Natural killer cell treated with Interleukin-12 subunit alpha and Interleukin-12 subunit beta and Interleukin-15 and Interleukin-18, amount 100 ng/mL, for 72 hours (primary cell): ENCODE measurements around the gene RAB3IL1. TPM values are rescaled to one million over a fixed set of nuclear protein-coding genes. Genes with fewer than 3 reads are reported as not detected.
"Not testable (repeated sequence)": the region's sequence is repeated elsewhere in the genome, so short reads cannot be mapped to it uniquely, and the experiment has no call there.

ENCODE experiments used
- ATAC-seq, 2 donors: fragments of 150-1000 bp; cut with Tn5 transposase in 1 of 2; sonication (Bioruptor Pico), chemical (Tn5 transposase) in 1 of 2; 2 replicates each; pipeline ENCODE4 v1.10.0; 2021
- DNase-seq: peaks from one replicate; pipeline ENCODE4 v3.0.0; 2022; ENCODE audit warnings: low spot score
- H3K27ac Mint-ChIP-seq, 2 donors: 1 replicate in 1 of 2; 2 replicates in 1 of 2; pipeline ENCODE4 v1.8.0; 2022; ENCODE audit warnings: mixed read lengths in 2 of 2, mild to moderate bottlenecking in 1 of 2, moderate library complexity in 1 of 2
- H3K27me3 Mint-ChIP-seq, 2 donors: 1 replicate in 1 of 2; 2 replicates in 1 of 2; pipeline ENCODE4 v1.8.0; 2022; ENCODE audit warnings: mixed read lengths in 2 of 2
- H3K36me3 Mint-ChIP-seq: one replicate; pipeline ENCODE4 v1.8.0; 2022; ENCODE audit warnings: mixed read lengths
- H3K4me1 Mint-ChIP-seq, 2 donors: 1 replicate in 1 of 2; 2 replicates in 1 of 2; pipeline ENCODE4 v1.8.0; 2022; ENCODE audit warnings: low read depth in 2 of 2, mixed read lengths in 2 of 2, mild to moderate bottlenecking in 1 of 2
- H3K4me3 Mint-ChIP-seq: one replicate; pipeline ENCODE4 v1.8.0; 2022; ENCODE audit warnings: mixed read lengths
- H3K9me3 Mint-ChIP-seq: 2 replicates; pipeline ENCODE4 v1.8.0; 2022; ENCODE audit warnings: mixed read lengths
- total RNA-seq, 2 donors: library from RNA; stranded (reverse); gene quantifications; one replicate each; pipeline ENCODE4 v1.2.3, GENCODE V29; 2022

RAB3IL1 gene
- total RNA-seq: not detected

GRCh38 chr11:61917334-61918109, at the start of gene RAB3IL1:
TSS of gene RAB3IL1 (minus strand) at chr11:61917566. CDS start at chr11:61917367, 199 bp downstream.
- peaks cover 0 to 10% of the 10 kb centered on the region in 2 donors for H3K4me1 Mint-ChIP-seq
- peaks cover 29 to 56% of the 10 kb centered on the region in 2 donors for H3K27me3 Mint-ChIP-seq
- no peaks in the 10 kb centered on the region for H3K9me3 Mint-ChIP-seq
- peak; percentile 26 to 50 for ATAC-seq
- no peak for DNase-seq
- peak within 1 kb of the TSS; percentile 65 for H3K4me3 Mint-ChIP-seq
- no peaks in the 10 kb centered on the region for H3K36me3 Mint-ChIP-seq
- H3K27ac Mint-ChIP-seq: peak within 1 kb of the TSS in 1 of 2 donors; percentile 69

DNA sequence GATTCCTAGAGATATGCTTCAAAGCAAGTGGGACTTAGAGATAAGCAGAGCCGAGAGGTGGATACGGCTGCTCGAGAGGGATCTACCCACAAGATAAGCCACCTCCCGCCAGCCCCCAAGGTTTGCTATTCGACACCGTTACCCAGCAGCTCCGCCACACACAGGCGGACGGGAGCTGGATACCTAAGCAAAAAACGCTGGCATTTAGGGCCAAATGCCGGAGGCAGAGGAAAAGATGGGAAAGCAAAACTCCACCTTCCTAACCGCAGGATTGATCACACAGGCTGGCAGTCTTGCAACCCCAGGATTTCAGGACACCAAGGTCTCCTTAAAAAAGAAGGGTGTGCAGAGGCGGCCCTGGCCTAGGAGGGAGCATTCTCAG, 49.4 kb upstream of the RAB3IL1 start:
- Mint-ChIP-seq H3K27ac (peak overlapping the region; percentile 89 to 95), H3K4me3 (peak overlapping the region; percentile 89), H3K4me1 (peaks cover 58 to 66% of the 10 kb centered on the region in 2 donors), H3K27me3 (no peaks in the 10 kb centered on the region), H3K36me3 (peaks cover 33% of the 10 kb centered on the region), H3K9me3 (no peaks in the 10 kb centered on the region)
- ATAC-seq (no peak), DNase-seq (no peak)

DNA sequence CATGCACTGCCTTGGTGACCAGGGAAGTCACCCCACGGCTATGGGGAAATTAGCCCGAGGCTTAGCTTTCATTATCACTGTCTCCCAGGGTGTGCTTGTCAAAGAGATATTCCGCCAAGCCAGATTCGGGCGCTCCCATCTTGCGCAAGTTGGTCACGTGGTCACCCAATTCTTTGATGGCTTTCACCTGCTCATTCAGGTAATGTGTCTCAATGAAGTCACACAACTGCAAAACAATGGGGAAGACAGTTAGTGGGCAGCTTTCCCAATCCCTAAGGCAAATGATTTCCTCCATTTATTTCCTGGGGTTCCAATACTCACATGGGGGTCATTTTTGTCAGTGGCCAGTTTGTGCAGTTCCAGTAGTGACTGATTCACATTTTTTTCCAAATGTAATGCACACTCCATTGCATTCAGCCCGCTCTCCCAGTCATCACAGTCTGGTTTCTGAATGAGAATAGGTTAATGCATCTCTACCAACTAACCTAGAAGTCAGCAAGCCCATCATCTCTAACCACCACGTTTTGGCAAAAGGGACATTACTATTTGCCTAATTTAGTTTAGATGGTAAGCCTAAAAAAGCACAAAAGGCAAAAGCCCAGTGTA, 47.4 kb upstream of the RAB3IL1 start:
- H3K27me3 Mint-ChIP-seq, ATAC-seq, H3K9me3 Mint-ChIP-seq: not testable (repeated sequence)
- Mint-ChIP-seq H3K27ac (peak overlapping the region; percentile 89 to 95), H3K4me3 (peak overlapping the region; percentile 89), H3K36me3 (peaks cover 33% of the 10 kb centered on the region), H3K4me1 (peaks cover 47 to 50% of the 10 kb centered on the region in 2 donors)
- DNase-seq: peak; percentile 71

DNA sequence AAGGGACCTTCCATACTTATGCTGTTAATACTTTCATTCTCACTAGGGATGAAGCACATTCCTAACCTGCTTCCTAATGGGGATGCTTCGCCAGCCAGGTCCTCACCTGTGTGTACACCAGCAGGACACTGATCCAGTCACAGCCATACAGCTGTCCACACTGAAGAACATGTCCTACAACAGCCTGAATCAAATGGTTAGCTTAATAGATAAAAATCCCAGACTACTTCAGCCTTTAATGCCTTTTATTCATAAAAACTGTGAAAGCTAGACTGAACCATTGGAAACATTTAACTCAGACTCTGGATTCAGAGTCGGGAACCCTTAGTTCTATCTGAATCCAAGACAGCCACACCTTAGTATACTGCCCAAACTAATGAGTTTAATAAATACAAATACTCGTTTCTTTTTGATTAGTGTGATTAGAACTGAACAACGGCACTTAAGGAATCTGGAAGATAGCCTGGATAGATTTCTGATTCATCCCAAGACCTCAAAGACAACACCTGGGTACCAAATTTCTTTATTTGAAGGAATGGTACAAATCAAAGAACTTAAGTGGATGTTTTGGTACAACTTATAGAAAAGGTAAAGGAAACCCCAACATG, 46.8 kb upstream of the RAB3IL1 start:
- peaks cover 33% of the 10 kb centered on the region for H3K36me3 Mint-ChIP-seq
- peak overlapping the region; percentile 89 for H3K4me3 Mint-ChIP-seq
- H3K27ac Mint-ChIP-seq: peak overlapping the region; percentile 89 to 95
- no peaks in the 10 kb centered on the region for H3K27me3 Mint-ChIP-seq
- H3K9me3 Mint-ChIP-seq: no peaks in the 10 kb centered on the region
- peaks cover 46% of the 10 kb centered on the region in 2 donors for H3K4me1 Mint-ChIP-seq
- ATAC-seq (peak; percentile 0), DNase-seq (no peak)

- peak; percentile 84 for DNase-seq
- H3K9me3 Mint-ChIP-seq: no peaks in the 10 kb centered on the region
These were observed 46.1 kb upstream of the RAB3IL1 start for GRCh38 chr11:61963282-61964057.

GRCh38 chr11:61963016-61963281, 45.6 kb upstream of the RAB3IL1 start:
- no peak for DNase-seq
- Mint-ChIP-seq H3K27ac (peak overlapping the region; percentile 89 to 95), H3K9me3 (no peaks in the 10 kb centered on the region), H3K4me1 (peaks cover 39 to 40% of the 10 kb centered on the region in 2 donors), H3K36me3 (peaks cover 29% of the 10 kb centered on the region), H3K4me3 (peak overlapping the region; percentile 89), H3K27me3 (no peaks in the 10 kb centered on the region)
- no peak for ATAC-seq

More at GRCh38 chr11:61963282-61964057, 46.1 kb upstream of the RAB3IL1 start:
- H3K4me1 Mint-ChIP-seq: peaks cover 43 to 45% of the 10 kb centered on the region in 2 donors
- peak overlapping the region; percentile 89 to 95 for H3K27ac Mint-ChIP-seq
- peak; percentile 45 to 51 for ATAC-seq
- peaks cover 29% of the 10 kb centered on the region for H3K36me3 Mint-ChIP-seq
- H3K4me3 Mint-ChIP-seq: peak overlapping the region; percentile 89
- H3K27me3 Mint-ChIP-seq: no peaks in the 10 kb centered on the region

DNA sequence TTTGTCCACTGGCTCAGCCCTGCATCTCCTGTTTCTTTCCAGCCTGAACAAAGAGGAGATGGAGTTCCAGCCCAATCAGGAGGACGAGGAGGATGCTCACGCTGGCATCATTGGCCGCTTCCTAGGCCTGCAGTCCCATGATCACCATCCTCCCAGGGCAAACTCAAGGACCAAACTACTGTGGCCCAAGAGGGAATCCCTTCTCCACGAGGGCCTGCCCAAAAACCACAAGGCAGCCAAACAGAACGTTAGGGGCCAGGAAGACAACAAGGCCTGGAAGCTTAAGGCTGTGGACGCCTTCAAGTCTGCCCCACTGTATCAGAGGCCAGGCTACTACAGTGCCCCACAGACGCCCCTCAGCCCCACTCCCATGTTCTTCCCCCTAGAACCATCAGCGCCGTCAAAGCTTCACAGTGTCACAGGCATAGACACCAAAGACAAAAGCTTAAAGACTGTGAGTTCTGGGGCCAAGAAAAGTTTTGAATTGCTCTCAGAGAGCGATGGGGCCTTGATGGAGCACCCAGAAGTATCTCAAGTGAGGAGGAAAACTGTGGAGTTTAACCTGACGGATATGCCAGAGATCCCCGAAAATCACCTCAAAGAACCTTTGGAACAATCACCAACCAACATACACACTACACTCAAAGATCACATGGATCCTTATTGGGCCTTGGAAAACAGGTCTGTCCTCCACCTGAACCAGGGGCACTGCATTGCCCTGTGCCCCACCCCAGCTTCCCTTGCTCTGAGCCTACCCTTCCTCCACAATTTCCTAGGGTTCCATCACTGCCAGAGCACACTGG, 45.0 kb upstream of the RAB3IL1 start:
- DNase-seq (no peak), ATAC-seq (peak in 1 of 2 donors; percentile 1)
- H3K36me3 Mint-ChIP-seq: peaks cover 29% of the 10 kb centered on the region
- peak overlapping the region; percentile 89 for H3K4me3 Mint-ChIP-seq
- H3K4me1 Mint-ChIP-seq: peaks cover 39 to 40% of the 10 kb centered on the region in 2 donors
- H3K9me3 Mint-ChIP-seq: no peaks in the 10 kb centered on the region
- H3K27ac Mint-ChIP-seq: peak overlapping the region; percentile 89 to 95
- H3K27me3 Mint-ChIP-seq: no peaks in the 10 kb centered on the region

GRCh38 chr11:61961570-61962212, 44.3 kb upstream of the RAB3IL1 start:
- Mint-ChIP-seq H3K4me1 (peaks cover 39 to 40% of the 10 kb centered on the region in 2 donors), H3K27me3 (no peaks in the 10 kb centered on the region), H3K9me3 (no peaks in the 10 kb centered on the region), H3K27ac (peak overlapping the region; percentile 89 to 95), H3K36me3 (peaks cover 28% of the 10 kb centered on the region), H3K4me3 (peak overlapping the region; percentile 34)
- DNase-seq (no peak), ATAC-seq (no peak)

DNA sequence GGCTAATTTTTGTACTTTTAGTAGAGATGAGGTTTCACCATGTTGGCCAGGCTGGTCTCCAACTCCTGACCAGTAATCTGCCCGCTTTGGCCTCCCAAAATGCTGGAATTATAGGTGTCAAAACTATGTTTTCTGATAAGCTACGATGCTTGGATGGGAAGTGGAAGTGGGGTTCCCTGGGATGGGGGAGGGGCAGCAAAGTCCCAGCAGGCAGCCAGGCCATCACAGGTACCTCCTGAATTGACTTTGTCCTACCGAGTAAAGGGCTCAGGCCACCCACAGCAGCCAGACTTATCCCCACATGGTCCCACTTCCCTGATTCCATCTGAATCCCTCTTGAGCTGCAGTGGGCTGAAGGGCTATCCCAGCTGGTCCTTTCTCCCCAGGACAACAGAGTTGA, 43.2 kb upstream of the RAB3IL1 start:
- Mint-ChIP-seq H3K4me1 (peaks cover 39 to 40% of the 10 kb centered on the region in 2 donors), H3K4me3 (no peak overlapping the region), H3K9me3 (no peaks in the 10 kb centered on the region), H3K36me3 (peaks cover 22% of the 10 kb centered on the region), H3K27ac (peak overlapping the region in 1 of 2 donors; percentile 95), H3K27me3 (no peaks in the 10 kb centered on the region)
- ATAC-seq: no peak
- no peak for DNase-seq

- no peaks in the 10 kb centered on the region for H3K9me3 Mint-ChIP-seq
- no peaks in the 10 kb centered on the region for H3K27me3 Mint-ChIP-seq
- H3K27ac Mint-ChIP-seq: peak overlapping the region in 1 of 2 donors; percentile 61
- H3K4me3 Mint-ChIP-seq: no peak overlapping the region
- peaks cover 14% of the 10 kb centered on the region for H3K36me3 Mint-ChIP-seq
- H3K4me1 Mint-ChIP-seq: peaks cover 30 to 36% of the 10 kb centered on the region in 2 donors
- peak; percentile 8 for DNase-seq
- no peak for ATAC-seq
These were observed 42.3 kb upstream of the RAB3IL1 start for GRCh38 chr11:61959678-61960077.

- ATAC-seq (no peak), DNase-seq (peak; percentile 37)
- Mint-ChIP-seq H3K4me3 (no peak overlapping the region), H3K27me3 (peaks cover 2 to 4% of the 10 kb centered on the region in 2 donors), H3K36me3 (peaks cover 8% of the 10 kb centered on the region), H3K9me3 (no peaks in the 10 kb centered on the region), H3K4me1 (peaks cover 26 to 38% of the 10 kb centered on the region in 2 donors), H3K27ac (peak overlapping the region in 1 of 2 donors; percentile 61)
These were observed 41.7 kb upstream of the RAB3IL1 start for GRCh38 chr11:61959114-61959513.

- H3K27ac Mint-ChIP-seq: peak overlapping the region in 1 of 2 donors; percentile 61
- H3K4me3 Mint-ChIP-seq: no peak overlapping the region
- peaks cover 3% of the 10 kb centered on the region for H3K36me3 Mint-ChIP-seq
- ATAC-seq (no peak), DNase-seq (no peak)
- H3K27me3 Mint-ChIP-seq: peaks cover 2 to 5% of the 10 kb centered on the region in 2 donors
- H3K4me1 Mint-ChIP-seq: peaks cover 21 to 34% of the 10 kb centered on the region in 2 donors
- H3K9me3 Mint-ChIP-seq: no peaks in the 10 kb centered on the region
These were observed 41.2 kb upstream of the RAB3IL1 start for GRCh38 chr11:61958590-61958989.
